HuH-7.5 (cell line): ENCODE measurements around the gene ADAMTS17.
"Not testable (repeated sequence)": the region's sequence is repeated elsewhere in the genome, so short reads cannot be mapped to it uniquely, and the experiment has no call there.

Source experiments
- DNase-seq: peaks from one replicate; pipeline ENCODE4 v3.0.0; 2011; ENCODE audit warnings: low spot score

ADAMTS17 gene

DNA sequence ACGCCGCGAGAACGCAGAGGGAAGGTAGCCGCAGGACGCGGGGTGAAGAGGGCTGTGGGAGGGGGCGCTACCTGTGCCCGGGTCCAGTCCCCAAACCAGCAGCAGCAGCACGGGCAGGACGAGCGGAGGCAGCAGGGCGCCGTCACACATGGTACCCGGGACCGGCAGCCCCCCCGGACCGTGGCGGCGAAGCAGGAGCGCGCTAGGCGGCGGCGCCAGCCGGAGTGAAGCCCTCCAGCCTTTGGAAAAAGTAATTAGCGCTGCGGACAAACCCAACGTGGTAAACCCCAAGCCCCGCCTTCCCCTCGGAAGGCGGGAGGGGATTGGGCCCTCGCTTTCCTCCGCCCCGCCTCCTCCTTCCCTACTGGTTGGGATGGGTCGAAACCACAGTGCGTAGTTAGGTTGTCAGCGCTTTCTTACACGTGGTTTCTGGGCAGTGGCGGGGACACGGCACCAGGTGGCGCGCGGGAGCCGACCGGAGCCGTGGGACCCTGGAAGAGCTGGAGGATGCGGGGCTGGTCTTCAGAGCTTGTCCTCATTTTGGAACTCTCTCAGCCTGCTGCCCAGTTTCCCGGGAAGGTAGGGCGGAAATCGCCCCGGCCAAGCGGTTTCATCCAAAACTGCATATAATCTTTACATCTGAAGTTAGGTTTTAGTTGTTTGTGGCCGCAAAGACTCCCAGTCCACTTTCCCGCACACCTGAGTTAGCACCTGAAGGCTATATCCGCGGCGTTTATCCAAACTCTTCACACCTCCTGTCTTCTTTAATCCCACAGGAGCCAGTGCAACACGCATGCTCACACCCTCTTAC lies at the start of gene ADAMTS17:
Gene ADAMTS17 (minus strand): TSS at position 226 of the 811 bp plus-strand sequence. CDS start 76 bp downstream, at position 150.
- DNase-seq, result peak; percentile 85

DNA sequence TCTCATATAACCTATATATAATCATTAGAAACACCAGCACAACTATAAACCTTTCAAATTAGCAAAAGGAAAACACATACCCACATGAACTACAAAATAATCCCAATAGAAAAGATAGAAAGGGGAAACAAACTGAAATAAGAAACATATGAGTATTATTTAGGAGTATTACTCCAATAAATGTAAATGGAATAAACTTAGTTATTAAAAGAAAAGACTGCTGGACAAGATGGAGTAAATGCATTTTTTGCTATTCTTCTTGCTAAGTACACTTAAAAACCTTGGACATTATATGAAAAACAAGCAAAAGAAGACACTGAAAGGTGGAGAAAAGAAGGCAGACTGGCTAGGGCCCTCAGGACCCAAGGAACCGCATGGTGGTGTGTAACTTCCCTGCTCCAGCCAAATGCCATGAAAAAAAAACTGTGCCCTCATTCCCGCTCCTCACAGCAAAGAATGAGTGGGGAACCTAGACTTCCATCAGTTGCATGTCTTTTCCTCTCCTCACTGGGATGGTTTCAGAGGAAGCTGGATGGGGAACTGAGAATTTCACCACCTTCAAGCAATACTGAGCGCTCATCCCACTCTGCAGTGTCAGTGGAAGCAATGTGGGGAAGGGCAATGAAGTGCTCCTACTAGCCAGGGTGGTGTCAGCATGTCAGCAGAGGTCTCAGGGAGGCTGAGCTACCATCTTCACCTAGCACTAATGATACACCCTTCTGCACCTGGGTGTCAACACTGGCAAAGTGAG lies 43.7 kb upstream of the ADAMTS17 start:
- no peak for DNase-seq

DNA sequence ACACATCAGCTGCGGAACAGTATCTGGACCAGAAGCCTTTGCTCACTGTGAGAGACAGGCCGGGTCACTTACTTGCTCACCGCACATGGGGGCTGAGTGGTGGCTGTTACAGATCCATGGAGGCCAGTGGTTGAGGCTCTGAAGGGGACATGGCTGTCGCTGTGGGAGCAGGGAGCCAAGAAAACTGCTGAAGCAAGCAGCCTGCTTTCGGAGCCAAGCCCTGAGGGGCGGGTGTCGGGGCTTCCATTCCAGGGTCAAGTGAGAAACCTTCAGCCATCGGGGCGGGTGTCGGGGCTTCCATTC lies 42.3 kb upstream of the ADAMTS17 start:
- no peak for DNase-seq

DNA sequence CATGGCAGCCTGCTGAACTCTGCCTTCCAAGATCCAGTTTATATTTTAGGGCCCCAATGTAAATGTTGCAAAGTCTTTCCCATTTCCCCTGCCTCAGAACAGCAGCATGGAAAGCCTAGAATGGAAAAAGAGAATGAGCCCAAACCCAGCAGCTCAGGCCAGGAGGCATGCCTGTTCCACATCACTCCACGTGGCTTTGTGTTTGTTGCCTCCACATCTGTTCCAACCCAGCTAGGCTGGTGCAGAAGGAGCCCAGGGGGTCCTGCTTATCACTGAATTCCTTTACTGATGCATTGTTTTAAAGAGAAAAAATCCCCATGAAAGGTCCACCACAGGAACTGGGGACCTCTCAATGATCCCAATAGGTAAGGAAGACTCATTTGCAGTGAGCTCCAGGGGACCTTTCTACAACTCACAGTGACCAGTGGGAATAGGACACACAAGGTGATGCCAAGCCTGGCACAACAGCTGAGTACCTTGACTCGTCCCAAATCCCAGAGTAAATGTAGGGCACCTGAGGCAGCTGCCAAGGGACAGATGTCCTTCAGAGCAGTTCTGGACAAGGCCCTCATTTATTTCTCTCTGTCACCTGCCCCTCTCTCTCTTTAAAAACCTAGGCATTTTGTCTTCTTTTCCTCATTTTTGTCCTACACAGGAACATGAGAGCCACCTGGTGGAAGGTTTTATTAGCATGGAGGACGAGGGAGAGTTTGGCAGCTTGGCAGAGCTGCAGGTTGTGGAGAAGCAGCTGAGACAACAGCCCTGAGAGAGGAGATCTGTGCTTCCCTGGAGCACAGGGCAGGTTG lies 41.7 kb upstream of the ADAMTS17 start:
- DNase-seq, result peak; percentile 41

DNA sequence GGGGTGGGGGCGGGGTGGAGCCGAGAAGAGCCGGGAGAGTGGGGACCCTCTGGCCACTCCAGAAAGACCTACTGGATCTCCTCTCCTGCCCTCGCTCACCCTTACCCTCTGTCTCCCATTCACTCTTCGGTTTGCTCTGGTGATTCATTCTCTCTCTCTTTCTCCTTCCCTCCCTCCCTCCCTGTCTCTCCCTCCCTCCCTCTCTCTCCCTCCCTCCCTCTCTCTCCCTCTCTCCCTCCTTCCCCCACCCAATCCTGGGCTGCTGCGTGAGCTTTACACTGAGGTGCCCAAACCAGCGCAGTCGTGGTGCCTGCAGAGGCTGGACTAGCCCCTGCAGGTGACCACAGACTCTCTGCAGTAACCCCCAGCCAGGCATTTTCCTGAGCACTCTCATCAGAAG lies 32.2 kb upstream of the ADAMTS17 start:
- no peak for DNase-seq

DNA sequence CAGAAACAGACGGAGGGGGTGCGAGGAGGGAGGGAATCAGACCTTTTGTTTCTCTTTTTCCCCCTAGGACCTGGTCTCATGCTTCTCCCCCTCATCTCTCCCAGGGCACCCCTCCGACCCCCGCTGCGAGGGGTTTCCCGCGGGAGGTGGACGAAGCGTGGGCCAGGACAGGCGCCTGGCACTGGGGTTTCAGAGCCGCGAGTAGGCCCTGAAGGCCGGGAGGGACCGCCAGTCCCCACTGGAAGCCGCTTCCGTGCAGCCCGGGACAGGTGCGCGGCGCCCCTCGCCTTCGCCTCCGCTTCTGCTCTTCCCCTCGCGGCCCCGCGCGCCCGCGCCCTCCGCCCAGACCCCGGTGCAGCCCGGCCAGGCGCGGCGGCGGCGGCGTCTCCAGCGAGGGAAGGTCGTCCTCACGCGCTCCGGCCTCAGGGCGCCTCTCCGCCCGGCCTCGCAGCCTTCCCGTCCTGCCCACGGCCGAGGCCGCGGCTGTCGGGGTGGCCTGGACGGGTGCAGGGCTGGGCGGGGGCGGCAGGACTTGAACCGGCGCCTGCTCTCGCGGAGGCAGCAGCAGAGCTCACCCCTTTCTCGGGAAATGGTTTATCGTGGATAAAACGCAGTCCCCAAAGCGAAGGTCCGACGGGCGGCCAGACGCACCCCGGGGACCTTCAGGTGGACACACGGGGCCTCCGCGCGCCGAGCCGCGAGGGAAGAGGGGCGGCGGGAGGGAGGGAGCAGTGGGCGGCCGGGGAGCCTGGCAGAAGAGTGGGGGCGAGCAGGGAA lies 31.5 kb upstream of the ADAMTS17 start:
- no peak for DNase-seq

GRCh38 chr15:100372739-100373119 lies 31.0 kb upstream of the ADAMTS17 start:
- no peak for DNase-seq

DNA sequence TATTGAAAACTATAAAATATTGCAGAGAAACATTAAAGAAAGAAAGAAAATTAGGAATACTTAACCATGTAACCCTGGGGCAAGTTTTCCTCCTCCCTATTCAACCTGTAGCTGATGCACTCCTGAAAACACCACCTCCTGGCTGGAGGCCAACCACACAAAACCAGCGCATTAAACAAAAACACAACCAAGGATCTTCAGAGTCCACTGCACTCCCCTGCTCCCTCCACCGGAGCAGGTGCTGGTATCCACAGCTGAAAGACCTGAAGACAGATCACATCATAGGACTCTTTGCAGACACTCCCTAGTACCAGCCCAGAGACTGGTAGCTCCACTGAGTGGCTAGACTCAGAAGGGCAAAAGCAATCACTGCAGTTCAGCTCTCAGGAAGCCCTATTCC lies 13.6 kb upstream of the ADAMTS17 start:
- no peak for DNase-seq

DNA sequence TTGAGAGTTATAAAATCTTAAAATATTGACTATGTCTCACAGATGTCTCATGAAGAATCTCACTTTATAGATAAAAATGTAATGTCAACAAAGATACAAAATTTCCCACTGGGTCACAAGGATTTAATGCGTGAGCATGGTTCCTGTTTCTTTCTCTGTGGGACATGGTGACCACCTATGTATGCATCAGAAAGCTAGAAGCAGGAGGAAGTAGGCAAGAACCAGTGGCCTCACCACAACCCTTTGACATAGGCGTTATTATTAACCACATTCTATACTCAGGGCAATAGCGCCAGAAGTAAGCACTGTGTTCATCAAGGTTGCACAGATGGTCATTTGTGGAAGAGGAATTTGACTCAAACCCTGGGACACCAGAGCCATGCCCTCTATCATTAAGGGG lies 11.7 kb upstream of the ADAMTS17 start:
- no peak for DNase-seq

DNA sequence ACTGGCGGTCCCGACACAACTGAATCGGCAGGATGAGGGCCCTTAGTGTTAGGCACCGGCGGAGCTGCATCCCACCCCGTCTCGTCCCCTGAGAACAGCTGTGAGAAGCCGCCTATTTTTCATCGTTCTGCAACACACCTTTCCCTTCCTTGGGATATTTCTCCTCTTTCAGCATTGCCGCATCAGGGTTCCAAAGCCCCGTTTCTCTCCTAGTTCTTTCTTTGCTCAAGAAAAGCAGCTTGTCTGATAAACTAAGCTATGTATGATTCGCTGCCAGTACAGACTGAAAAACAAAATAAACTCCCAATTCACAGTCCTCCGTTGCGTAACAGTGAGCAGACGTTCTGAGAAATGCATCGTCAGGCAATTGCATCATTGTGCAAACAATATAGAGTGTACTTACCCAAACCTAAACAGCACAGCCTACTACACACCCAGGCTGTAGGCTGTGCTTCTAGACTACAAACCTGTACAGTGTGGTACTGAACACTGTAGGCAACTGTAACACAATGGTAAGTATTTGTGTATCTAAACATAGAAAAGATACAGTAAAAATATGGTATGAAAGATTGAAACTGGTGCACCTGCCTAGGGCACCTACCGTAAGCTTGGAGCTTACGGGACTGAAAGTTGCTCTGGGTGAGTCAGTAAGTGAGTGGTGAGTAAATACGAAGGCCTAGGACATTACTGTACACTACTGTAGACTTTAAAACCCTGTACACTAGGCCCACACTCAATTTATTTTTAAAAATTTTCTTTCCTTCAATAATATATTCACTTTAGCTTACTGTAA lies 8.9 kb upstream of the ADAMTS17 start:
- DNase-seq, result peak; percentile 53

GRCh38 chr15:100349696-100350433 lies 8.1 kb upstream of the ADAMTS17 start:
- peak; percentile 91 for DNase-seq

GRCh38 chr15:100349321-100349695 lies 7.5 kb upstream of the ADAMTS17 start:
- DNase-seq, result no peak

- no peak for DNase-seq
Measured at GRCh38 chr15:100348578-100348977, 6.8 kb upstream of the ADAMTS17 start.

DNA sequence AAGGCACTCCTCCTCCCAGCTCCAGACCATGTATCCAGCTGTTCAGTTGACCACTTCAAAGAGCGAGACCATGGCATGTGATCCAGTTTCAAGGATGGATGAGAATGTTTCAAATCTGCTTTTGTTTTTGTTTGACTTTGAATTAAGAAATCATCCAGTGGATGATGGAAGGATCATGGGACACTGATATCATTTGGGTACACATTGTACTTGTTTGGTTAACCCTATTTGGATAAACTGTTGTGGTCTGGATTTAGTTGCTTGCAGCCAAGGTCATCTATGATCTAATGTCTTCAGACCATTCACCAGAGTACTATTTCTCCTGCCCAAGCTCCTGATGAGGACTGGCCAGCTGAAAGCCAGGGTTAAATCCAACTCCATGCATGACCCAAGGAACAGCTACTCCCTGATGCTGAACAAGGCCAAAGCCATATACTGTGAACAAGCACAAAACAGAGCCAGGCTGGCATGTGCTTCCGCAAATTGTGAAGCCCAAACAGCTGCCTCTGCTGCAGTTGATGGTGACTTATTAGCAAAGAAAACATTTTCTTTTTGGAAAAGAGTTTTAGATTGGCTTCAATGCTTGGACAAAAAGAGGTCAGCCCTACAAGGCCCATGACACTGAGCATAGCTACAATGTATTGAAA lies 5.2 kb upstream of the ADAMTS17 start:
- DNase-seq, result no peak

GRCh38 chr15:100345438-100345837 lies 3.7 kb upstream of the ADAMTS17 start:
- DNase-seq, result no peak

- DNase-seq, result no peak
Measured at GRCh38 chr15:100343251-100343650, 1.5 kb upstream of the ADAMTS17 start.

- DNase-seq, result no peak
Measured at GRCh38 chr15:100341239-100341749, 481 bp downstream of the ADAMTS17 start.

DNA sequence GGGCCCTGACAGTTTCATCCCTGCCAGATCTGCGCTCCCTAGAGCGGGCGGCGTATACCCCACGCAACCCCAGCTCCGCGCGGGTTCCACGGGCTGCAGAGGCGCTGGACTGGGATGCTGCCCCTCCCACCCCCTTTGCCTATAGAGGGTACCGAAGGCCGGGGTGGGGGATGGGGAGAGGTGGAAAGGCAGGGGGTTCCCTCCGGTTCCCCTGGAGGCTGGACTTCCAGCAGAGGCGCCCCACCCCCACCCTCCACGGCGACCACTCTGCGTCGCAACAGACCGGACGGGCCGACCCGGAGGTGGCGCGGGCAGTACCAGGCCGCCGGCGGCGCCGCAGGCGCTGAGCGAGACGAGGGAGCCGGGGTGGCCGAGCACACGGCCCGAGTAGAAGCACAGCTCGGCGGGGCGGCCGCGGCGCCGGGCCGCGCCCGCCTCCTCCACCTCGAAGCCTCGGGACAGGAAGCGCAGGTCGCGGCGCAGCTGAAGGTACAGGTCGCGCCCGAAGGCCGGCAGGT lies 995 bp downstream of the ADAMTS17 start:
- DNase-seq, result no peak

DNA sequence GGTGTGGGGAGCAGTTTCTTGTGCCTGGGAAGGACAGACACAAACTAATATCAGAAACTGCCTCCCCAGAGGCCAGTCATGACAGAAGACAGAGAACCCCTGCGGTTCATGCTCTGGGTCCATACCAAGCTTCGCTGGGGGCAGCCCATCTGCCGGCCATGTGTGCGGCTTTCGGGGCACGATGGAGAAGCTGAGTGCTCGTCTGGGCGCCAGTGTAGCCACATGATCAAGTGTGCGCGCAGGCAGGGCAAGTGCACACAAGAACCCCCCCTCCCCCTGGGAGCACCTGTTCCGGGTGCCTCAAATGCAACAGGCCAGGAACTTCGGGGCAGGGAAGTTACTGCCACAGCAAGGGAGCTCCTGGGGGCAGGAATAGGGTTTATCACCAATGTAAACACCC lies 1.8 kb downstream of the ADAMTS17 start:
- no peak for DNase-seq

DNA sequence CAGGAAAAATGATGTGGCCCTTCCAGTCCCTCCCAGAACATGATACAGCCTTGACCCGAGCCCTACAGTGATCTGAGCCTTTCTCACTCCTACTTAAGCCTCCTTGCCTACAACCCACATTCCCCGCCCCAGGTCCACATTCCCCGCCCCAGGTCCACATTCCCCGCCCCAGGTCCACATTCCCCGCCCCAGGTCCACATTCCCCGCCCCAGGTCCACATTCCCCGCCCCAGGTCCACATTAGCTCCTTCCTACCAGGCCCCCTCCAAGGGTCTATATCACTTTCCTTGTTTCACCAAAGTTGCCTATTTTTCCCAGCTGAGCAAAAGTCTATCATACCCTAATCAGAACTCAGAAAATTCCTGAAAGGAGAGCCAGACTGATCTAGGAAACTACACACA lies 2.3 kb downstream of the ADAMTS17 start:
- not testable (repeated sequence) for DNase-seq
